Right forelimb (tissue), 1 donor: ENCODE results near the gene ZDHHC11.
"Not testable (repeated sequence)": the region's sequence is repeated elsewhere in the genome, so short reads cannot be mapped to it uniquely, and the experiment has no call there.

ENCODE experiments used
- DNase-seq: peaks from one replicate; pipeline ENCODE4 v3.0.0-alpha.2; 2018

Gene ZDHHC11

GRCh38 chr5:798505-799138 lies 52.2 kb downstream of the ZDHHC11 start:
- not testable (repeated sequence) for DNase-seq

GRCh38 chr5:797986-798385 lies 52.8 kb downstream of the ZDHHC11 start:
- DNase-seq: not testable (repeated sequence)

GRCh38 chr5:795873-796272 lies 54.9 kb downstream of the ZDHHC11 start:
- not testable (repeated sequence) for DNase-seq

GRCh38 chr5:794948-795347 lies 55.8 kb downstream of the ZDHHC11 start:
- not testable (repeated sequence) for DNase-seq

- not testable (repeated sequence) for DNase-seq
Measured at GRCh38 chr5:788703-789102, 62.1 kb downstream of the ZDHHC11 start.

GRCh38 chr5:787857-788233 lies 62.9 kb downstream of the ZDHHC11 start:
- DNase-seq: not testable (repeated sequence)

- not testable (repeated sequence) for DNase-seq
Measured at GRCh38 chr5:787224-787856, 63.4 kb downstream of the ZDHHC11 start.

GRCh38 chr5:785181-785705 lies 65.5 kb downstream of the ZDHHC11 start:
- DNase-seq: not testable (repeated sequence)

GRCh38 chr5:784428-785177 lies 66.2 kb downstream of the ZDHHC11 start, which contains the start of gene ZDHHC11B:
TSS of gene ZDHHC11B (minus strand) at chr5:784729. CDS start at chr5:766919, 17,810 bp downstream.
- DNase-seq: peak; percentile 93

- peak; percentile 56 for DNase-seq
Measured at GRCh38 chr5:783881-784427, 66.8 kb downstream of the ZDHHC11 start.

- DNase-seq: not testable (repeated sequence)
Measured at GRCh38 chr5:783049-783802, 67.6 kb downstream of the ZDHHC11 start.

- not testable (repeated sequence) for DNase-seq
Measured at GRCh38 chr5:782356-782755, 68.4 kb downstream of the ZDHHC11 start.

GRCh38 chr5:780571-780970 lies 70.2 kb downstream of the ZDHHC11 start:
- not testable (repeated sequence) for DNase-seq

GRCh38 chr5:778967-779366 lies 71.8 kb downstream of the ZDHHC11 start:
- DNase-seq: not testable (repeated sequence)

GRCh38 chr5:778421-778820 lies 72.4 kb downstream of the ZDHHC11 start:
- not testable (repeated sequence) for DNase-seq

- DNase-seq: peak; percentile 47
Measured at GRCh38 chr5:777756-778161, 73.0 kb downstream of the ZDHHC11 start.

GRCh38 chr5:776862-777711 lies 73.7 kb downstream of the ZDHHC11 start:
- DNase-seq: peak; percentile 55

GRCh38 chr5:775961-776861 lies 74.6 kb downstream of the ZDHHC11 start:
- peak; percentile 42 for DNase-seq

- peak; percentile 46 for DNase-seq
Measured at GRCh38 chr5:775595-775960, 75.2 kb downstream of the ZDHHC11 start.

- peak; percentile 44 for DNase-seq
Measured at GRCh38 chr5:774854-775505, 75.8 kb downstream of the ZDHHC11 start.
